Progenitor cell of endocrine pancreas (in vitro differentiated cells): ENCODE results near the gene CTBP1. TPM values are rescaled to one million over a fixed set of nuclear protein-coding genes. Genes with fewer than 3 reads are reported as not detected.

Source experiments
- DNase-seq: peaks from one replicate; pipeline ENCODE4 v3.0.0; 2021; ENCODE audit warnings: low spot score; ENCODE audit not compliant: unreplicated experiment
- H3K27ac Mint-ChIP-seq: 2 replicates; pipeline ENCODE4 v1.8.0; 2021; ENCODE audit warnings: mild to moderate bottlenecking, moderate library complexity, mixed read lengths
- H3K27me3 Mint-ChIP-seq: 2 replicates; pipeline ENCODE4 v1.8.0; 2021; ENCODE audit warnings: mixed read lengths
- H3K36me3 Mint-ChIP-seq: 2 replicates; pipeline ENCODE4 v1.8.0; 2022; ENCODE audit warnings: mixed read lengths; ENCODE audit not compliant: insufficient read depth
- H3K4me1 Mint-ChIP-seq: 2 replicates; pipeline ENCODE4 v1.8.0; 2021; ENCODE audit warnings: low read depth, mixed read lengths
- H3K4me3 Mint-ChIP-seq: 2 replicates; pipeline ENCODE4 v1.8.0; 2021; ENCODE audit warnings: low read depth, mild to moderate bottlenecking, moderate library complexity, mixed read lengths
- H3K9me3 Mint-ChIP-seq: 2 replicates; pipeline ENCODE4 v1.8.0; 2021; ENCODE audit warnings: low read depth, mixed read lengths
- CTCF ChIP-seq: fragments of 200-600 bp; sonication (generic); IDR thresholded peaks from one replicate; pipeline ENCODE4 v1.5.0; 2021; ENCODE audit warnings: antibody characterized with exemption, mild to moderate bottlenecking; ENCODE audit not compliant: unreplicated experiment
- total RNA-seq: library from RNA; stranded (reverse); gene quantifications from 2 replicates; pipeline ENCODE4 v1.2.1, GENCODE V29; 2021

Gene CTBP1
- total RNA-seq, 1 donor from 2014 or later = 199 TPM

GRCh38 chr4:1279253-1279652, 30.3 kb upstream of the CTBP1 start:
- H3K27ac Mint-ChIP-seq = no peak overlapping the region
- DNase-seq = no peak
- H3K4me3 Mint-ChIP-seq = no peak overlapping the region
- no peaks in the 10 kb centered on the region for H3K4me1 Mint-ChIP-seq
- H3K27me3 Mint-ChIP-seq = peaks cover 7% of the 10 kb centered on the region
- peaks cover 5% of the 10 kb centered on the region for H3K9me3 Mint-ChIP-seq
- peaks cover 1% of the 10 kb centered on the region for H3K36me3 Mint-ChIP-seq
- no peak for TF ChIP-seq CTCF

- Mint-ChIP-seq H3K27ac (no peak overlapping the region), H3K9me3 (peaks cover 5% of the 10 kb centered on the region), H3K27me3 (peaks cover 7% of the 10 kb centered on the region), H3K4me3 (no peak overlapping the region), H3K4me1 (no peaks in the 10 kb centered on the region), H3K36me3 (peaks cover 1% of the 10 kb centered on the region)
- no peak for DNase-seq
- no peak for TF ChIP-seq CTCF
These were observed 29.0 kb upstream of the CTBP1 start for GRCh38 chr4:1277667-1278665.

GRCh38 chr4:1276984-1277383, 28.1 kb upstream of the CTBP1 start:
- DNase-seq = no peak
- Mint-ChIP-seq H3K36me3 (peaks cover 1% of the 10 kb centered on the region), H3K4me3 (no peak overlapping the region), H3K9me3 (no peaks in the 10 kb centered on the region), H3K27me3 (peaks cover 7% of the 10 kb centered on the region), H3K4me1 (no peaks in the 10 kb centered on the region), H3K27ac (no peak overlapping the region)
- TF ChIP-seq CTCF = no peak

- Mint-ChIP-seq H3K27me3 (peaks cover 7% of the 10 kb centered on the region), H3K36me3 (peaks cover 4% of the 10 kb centered on the region), H3K9me3 (peaks cover 4% of the 10 kb centered on the region)
These were observed 25.9 kb upstream of the CTBP1 start for GRCh38 chr4:1274871-1275270.

GRCh38 chr4:1271686-1272085, 22.8 kb upstream of the CTBP1 start:
- no peak for DNase-seq
- no peak for TF ChIP-seq CTCF
- no peak overlapping the region for H3K4me3 Mint-ChIP-seq
- peaks cover 9% of the 10 kb centered on the region for H3K36me3 Mint-ChIP-seq
- H3K9me3 Mint-ChIP-seq = peaks cover 21% of the 10 kb centered on the region
- no peak overlapping the region for H3K27ac Mint-ChIP-seq
- H3K27me3 Mint-ChIP-seq = no peaks in the 10 kb centered on the region
- no peaks in the 10 kb centered on the region for H3K4me1 Mint-ChIP-seq

More at GRCh38 chr4:1274871-1275270, 25.9 kb upstream of the CTBP1 start:
- H3K4me3 Mint-ChIP-seq = no peak overlapping the region
- DNase-seq = no peak
- no peak for TF ChIP-seq CTCF
- no peak overlapping the region for H3K27ac Mint-ChIP-seq
- H3K4me1 Mint-ChIP-seq = no peaks in the 10 kb centered on the region
